Measurements from ENCODE around the gene CUBN.

GRCh38 chr10:16945593-16945992 is 184.0 kb downstream of the CUBN start:
- TF ChIP-seq BCL3 (IDR thresholded peaks at IDR 0.05) (no peak), RFX5 (IDR thresholded peaks at IDR 0.05) (no peak), POLR2A (IDR thresholded peaks at IDR 0.05; ENCODE audit: low read length) (no peak), EP300 (IDR thresholded peaks at IDR 0.05) (no peak)
